IMR-90 (cell line): ENCODE data around the gene COL20A1. TPM values are rescaled to one million over a fixed set of nuclear protein-coding genes. Genes with fewer than 3 reads are reported as not detected.

Source experiments
- ATAC-seq: fragments of 200-7000 bp; cut with Tn5 transposase; 2 replicates; pipeline ENCODE4 v1.9.1; 2020; ENCODE audit warnings: low read depth, mild to moderate bottlenecking, moderate library complexity
- BruUV-seq: library from RNA; stranded (reverse); fragments of 400-500 nt; replicated peaks from 2 replicates; lab custom pipeline; 2021; lab: Mats Ljungman, UMichigan
- CTCF ChIA-PET: fragments of 300-600 bp; formaldehyde crosslinking; extraction: SDS; loops from one replicate; lab custom pipeline; 2021; ENCODE audit warnings: antibody characterized with exemption; lab: Yijun Ruan, JAX
- POLR2A ChIA-PET: fragments of 300-600 bp; sonication (Branson Sonifier 250); formaldehyde crosslinking; loops from one replicate; lab custom pipeline; 2022; ENCODE audit warnings: antibody characterized with exemption; ENCODE audit not compliant: unreplicated experiment; lab: Charles Lee
- DNase-seq: peaks from one replicate; pipeline ENCODE4 v3.0.0; 2013
- H2AFZ ChIP-seq: replicated peaks from 2 replicates; pipeline ENCODE3; 2013; ENCODE audit warnings: low read length, mild to moderate bottlenecking; ENCODE audit not compliant: poor library complexity
- H2AK5ac ChIP-seq: 2 replicates; pipeline ENCODE4 v1.6.1; 2013; ENCODE audit warnings: low read depth, low read length, inconsistent platforms
- H2AK9ac ChIP-seq: replicated peaks from 2 replicates; pipeline ENCODE3; 2013; ENCODE audit warnings: mild to moderate bottlenecking, low read depth, low read length, moderate library complexity; ENCODE audit not compliant: poor library complexity
- H2BK120ac ChIP-seq: 2 replicates; pipeline ENCODE4 v1.6.1; 2013; ENCODE audit warnings: low read depth, low read length, inconsistent platforms
- H2BK15ac ChIP-seq: 3 replicates; pipeline ENCODE4 v1.6.1; 2013; ENCODE audit warnings: low read depth, low read length, inconsistent platforms
- H2BK20ac ChIP-seq: 2 replicates; pipeline ENCODE4 v1.6.1; 2013; ENCODE audit warnings: low read depth, mild to moderate bottlenecking, inconsistent platforms, low read length, moderate library complexity
- H2BK5ac ChIP-seq: 2 replicates; pipeline ENCODE4 v1.6.1; 2013; ENCODE audit warnings: mild to moderate bottlenecking, low read depth, low read length, inconsistent platforms; ENCODE audit not compliant: poor library complexity, severe bottlenecking
- H3K14ac ChIP-seq: replicated peaks from 2 replicates; pipeline ENCODE4 v1.6.1; 2013; ENCODE audit warnings: low read depth, low read length, inconsistent platforms
- H3K18ac ChIP-seq: 2 replicates; pipeline ENCODE4 v1.6.1; 2013; ENCODE audit warnings: low read depth, low read length, control low read depth
- H3K23ac ChIP-seq: 2 replicates; pipeline ENCODE4 v1.6.1; 2013; ENCODE audit warnings: low read depth, low read length, inconsistent platforms
- H3K27ac ChIP-seq: 2 replicates; pipeline ENCODE4 v1.5.1; 2013; ENCODE audit warnings: mild to moderate bottlenecking, control low read depth, low read length; ENCODE audit not compliant: insufficient read depth
- H3K27me3 ChIP-seq: 2 replicates; pipeline ENCODE4 v1.6.1; 2013; ENCODE audit warnings: low read length; ENCODE audit not compliant: control insufficient read depth, insufficient read depth
- H3K36me3 ChIP-seq: 2 replicates; pipeline ENCODE4 v1.6.1; 2013; ENCODE audit warnings: low read length, mixed read lengths; ENCODE audit not compliant: control insufficient read depth, insufficient read depth
- H3K4ac ChIP-seq: 2 replicates; pipeline ENCODE4 v1.6.1; 2013; ENCODE audit warnings: low read depth, low read length, inconsistent platforms
- H3K4me1 ChIP-seq: 2 replicates; pipeline ENCODE4 v1.6.1; 2013; ENCODE audit warnings: low read length, mixed read lengths; ENCODE audit not compliant: control insufficient read depth, insufficient read depth
- H3K4me2 ChIP-seq: 2 replicates; pipeline ENCODE4 v1.6.1; 2013; ENCODE audit warnings: low read depth, mild to moderate bottlenecking, control low read depth, low read length, moderate library complexity
- H3K4me3 ChIP-seq: 2 replicates; pipeline ENCODE4 v1.5.1; 2013; ENCODE audit warnings: low read depth, mild to moderate bottlenecking, control low read depth, low read length, moderate library complexity; ENCODE audit not compliant: insufficient read depth
- H3K56ac ChIP-seq: 2 replicates; pipeline ENCODE4 v1.6.1; 2013; ENCODE audit warnings: low read length, inconsistent platforms; ENCODE audit not compliant: insufficient read depth; ENCODE audit errors: extremely low read depth
- H3K79me1 ChIP-seq, 2 experiments: 2 replicates each; pipeline ENCODE4 v1.6.1; 2013; ENCODE audit warnings: low read length in 2 of 2, inconsistent platforms in 1 of 2, low read depth in 1 of 2
- H3K9ac ChIP-seq: 2 replicates; pipeline ENCODE4 v1.6.1; 2013; ENCODE audit warnings: low read depth, low read length, control low read depth
- H3K9me1 ChIP-seq: 2 replicates; pipeline ENCODE4 v1.6.1; 2013; ENCODE audit warnings: low read length, inconsistent platforms; ENCODE audit not compliant: insufficient read depth
- H3K9me3 ChIP-seq: 2 replicates; pipeline ENCODE4 v1.6.1; 2013; ENCODE audit warnings: low read length; ENCODE audit not compliant: control insufficient read depth, insufficient read depth
- H4K20me1 ChIP-seq: 2 replicates; pipeline ENCODE4 v1.6.1; 2013; ENCODE audit warnings: low read length, inconsistent platforms; ENCODE audit not compliant: insufficient read depth
- H4K5ac ChIP-seq: 2 replicates; pipeline ENCODE4 v1.6.1; 2013; ENCODE audit warnings: mild to moderate bottlenecking, low read depth, low read length, control low read depth
- H4K8ac ChIP-seq, 2 experiments: 2 replicates each; pipeline ENCODE4 v1.6.1; 2013; ENCODE audit warnings: low read depth in 2 of 2, low read length in 2 of 2, control low read depth in 1 of 2, inconsistent platforms in 1 of 2
- H4K91ac ChIP-seq: 2 replicates; pipeline ENCODE4 v1.6.1; 2013; ENCODE audit warnings: low read depth, low read length, inconsistent platforms; ENCODE audit not compliant: insufficient read depth
- MAZ ChIP-seq: IDR thresholded peaks from 2 replicates; pipeline ENCODE4 v1.6.1; 2012; ENCODE audit warnings: low read depth, mild to moderate bottlenecking, low read length, improper control_type of control experiment, moderate library complexity, borderline replicate concordance
- MXI1 ChIP-seq: IDR thresholded peaks from 2 replicates; pipeline ENCODE4 v1.6.1; 2012; ENCODE audit warnings: low read depth, mild to moderate bottlenecking, low read length, moderate library complexity, borderline replicate concordance
- NFE2L2 ChIP-seq: fragments of 150-350 bp; IDR thresholded peaks from 2 replicates; pipeline ENCODE4 v1.6.1; 2016; ENCODE audit warnings: low read depth, mild to moderate bottlenecking, low read length
- WGBS, 2 experiments: methylation state at CpG; one replicate each; pipeline versions ENCODE4 v1.1.5 to v1.1.7; 2013; ENCODE audit warnings: missing lambda C conversion rate in 2 of 2; ENCODE audit not compliant: insufficient read length in 1 of 2; ENCODE audit errors: extremely low coverage in 2 of 2; 5-methylcytosine and 5-hydroxymethylcytosine counted together
- dilution Hi-C: fragments of 300-500 bp; cut with HindIII; formaldehyde crosslinking; loops from one replicate; pipeline ENCODE4 v1.14.3; 2018; ENCODE audit warnings: low sequenced_read_pairs; ENCODE audit not compliant: unreplicated experiment
- in situ Hi-C: fragments of 300-500 bp; cut with MboI; formaldehyde crosslinking; loops from 3 replicates; pipeline ENCODE4 v1.14.3; 2019; ENCODE audit warnings: low sequenced_read_pairs, inconsistent platforms, mixed read lengths
- intact Hi-C: fragments of 100-400 bp; cut with micrococcal nuclease; formaldehyde crosslinking; loops from 2 replicates; pipeline ENCODE4 v1.10.0; 2022
- polyA plus RNA-seq, 3 experiments: library from polyadenylated mRNA; depleted of rRNA; stranded (reverse); fragments of >200 nt; gene quantifications; 2 replicates each; pipeline ENCODE4 v1.2.3, GENCODE V29; 2012; ENCODE audit warnings: low replicate concordance in 1 of 3
- total RNA-seq: library from RNA; depleted of rRNA; stranded (reverse); fragments of >200 nt; gene quantifications from 2 replicates; pipeline ENCODE4 v1.2.3, GENCODE V29; 2012

Gene COL20A1
- total and polyA plus RNA-seq, 2 of the 4 experiments (the other 2 are of a cell fraction), result not detected

DNA sequence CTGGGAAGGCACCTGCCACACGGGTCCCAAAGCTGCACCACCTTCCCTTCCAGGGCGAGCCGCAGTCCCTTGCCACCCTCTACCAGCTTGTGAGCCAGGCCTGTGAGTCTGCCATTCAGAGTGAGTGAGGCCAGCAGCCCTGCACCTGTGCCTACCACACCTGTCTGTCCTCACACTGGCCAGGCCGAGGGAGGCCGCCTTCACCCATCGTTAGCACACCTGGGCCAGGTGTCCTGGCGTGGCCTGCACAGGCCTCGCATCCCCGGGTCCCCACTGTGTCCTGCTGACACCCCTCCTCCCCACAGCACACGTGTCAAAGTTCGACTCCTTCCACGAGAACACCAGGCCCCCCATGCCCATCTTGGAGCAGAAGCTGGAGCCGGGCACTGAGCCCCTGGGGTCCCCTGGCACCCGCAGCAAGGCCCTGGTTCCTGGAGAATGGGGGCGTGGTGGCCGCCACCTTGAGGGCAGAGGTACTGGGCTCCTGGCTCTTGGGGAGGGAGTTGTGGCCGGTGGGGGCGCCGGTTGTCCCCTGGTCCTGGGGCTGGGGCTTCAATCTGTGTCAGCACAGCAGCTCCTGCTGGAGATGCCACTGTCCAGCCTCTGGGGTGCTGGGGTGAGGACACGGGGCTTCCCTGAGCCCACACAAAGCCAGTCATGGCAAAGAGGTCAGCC, 35.2 kb downstream of the COL20A1 start:
- WGBS, 2 experiments, result 68% methylated on average over 7 of the region's 20 CpGs; no CpG with 5 or more reads in 1 of the 2 experiments
- dilution Hi-C loops, result no loop called here
- no peak for ATAC-seq

More for the DNA sequence above, 35.2 kb downstream of the COL20A1 start:
- H3K4me1 ChIP-seq, result no peaks in the 10 kb centered on the region
- H3K79me1 ChIP-seq, result no peaks in the 10 kb centered on the region
- H3K18ac ChIP-seq, result no peak overlapping the region
- no peak overlapping the region for H2BK15ac ChIP-seq
- no peaks in the 10 kb centered on the region for H4K20me1 ChIP-seq
- no peak overlapping the region for H3K4me2 ChIP-seq
- ChIA-PET CTCF (no interaction called here), POLR2A (no interaction called here)
- no peaks in the 10 kb centered on the region for H3K36me3 ChIP-seq
- H3K27me3 ChIP-seq, result peaks cover 19% of the 10 kb centered on the region
- H4K8ac ChIP-seq, result no peak overlapping the region
- no peaks in the 10 kb centered on the region for H3K9me1 ChIP-seq
- no peak overlapping the region for H3K27ac ChIP-seq
- TF ChIP-seq NFE2L2 (no peak), MXI1 (no peak), MAZ (no peak)
- no TSS peak for BruUV-seq
- no peak overlapping the region for H2BK5ac ChIP-seq
- H4K91ac ChIP-seq, result no peak overlapping the region
- intact Hi-C loops (no loop called here), in situ Hi-C loops (no loop called here)
- H2AFZ ChIP-seq, result no peak overlapping the region
- peaks cover 6% of the 10 kb centered on the region for H3K9me3 ChIP-seq
- DNase-seq, result no peak
- H3K4me3 ChIP-seq, result no peak overlapping the region
- H2BK120ac ChIP-seq, result no peak overlapping the region
- no peak overlapping the region for H3K9ac ChIP-seq
- H2BK20ac ChIP-seq, result no peak overlapping the region
- H3K23ac ChIP-seq, result no peak overlapping the region
- no peak overlapping the region for H4K5ac ChIP-seq
- H2AK9ac ChIP-seq, result no peak overlapping the region
- no peak overlapping the region for H3K14ac ChIP-seq
- no peak overlapping the region for H3K4ac ChIP-seq
- H3K56ac ChIP-seq, result no peak overlapping the region
- no peak overlapping the region for H2AK5ac ChIP-seq
